GM06990 (cell line): ENCODE results near the gene OVOL2.

Source experiments
- DNase-seq: peaks from one replicate; pipeline ENCODE4 v3.0.0-alpha.2; 2011; ENCODE audit not compliant: insufficient read length; ENCODE audit errors: extremely low read depth
- H3K27me3 ChIP-seq: replicated peaks from 2 replicates; pipeline ENCODE4 v1.6.0; 2011; ENCODE audit warnings: low read length; ENCODE audit not compliant: control insufficient read depth, insufficient read depth
- H3K36me3 ChIP-seq: 2 replicates; pipeline ENCODE4 v1.5.1; 2011; ENCODE audit warnings: low read length; ENCODE audit not compliant: control insufficient read depth, insufficient read depth
- H3K4me3 ChIP-seq: replicated peaks from 2 replicates; pipeline ENCODE4 v1.5.1; 2011; ENCODE audit warnings: low read depth, mild to moderate bottlenecking, control low read depth, low read length
- CTCF ChIP-seq: IDR thresholded peaks from 2 replicates; pipeline ENCODE4 v1.5.1; 2011; ENCODE audit warnings: low read length, control low read depth, mild to moderate bottlenecking, inconsistent platforms; ENCODE audit not compliant: insufficient read depth, poor library complexity, severe bottlenecking

OVOL2 gene

GRCh38 chr20:18039063-18039462 lies 18.7 kb downstream of the OVOL2 start:
- Histone ChIP-seq H3K27me3 (peaks cover 1% of the 10 kb centered on the region), H3K36me3 (no peaks in the 10 kb centered on the region), H3K4me3 (no peak overlapping the region)
- TF ChIP-seq CTCF = no peak
- DNase-seq = no peak

GRCh38 chr20:18034039-18034438 lies 23.7 kb downstream of the OVOL2 start:
- no peak overlapping the region for H3K4me3 ChIP-seq
- TF ChIP-seq CTCF = no peak
- no peaks in the 10 kb centered on the region for H3K36me3 ChIP-seq
- DNase-seq = no peak
- no peaks in the 10 kb centered on the region; the same call in none of the 2 replicates for H3K27me3 ChIP-seq

- no peak for DNase-seq
- Histone ChIP-seq H3K27me3 (no peaks in the 10 kb centered on the region; the same call in none of the 2 replicates), H3K4me3 (no peak overlapping the region), H3K36me3 (no peaks in the 10 kb centered on the region)
- no peak for TF ChIP-seq CTCF
Measured at GRCh38 chr20:18032977-18033892, 24.5 kb downstream of the OVOL2 start.

GRCh38 chr20:18031888-18032509 lies 25.7 kb downstream of the OVOL2 start:
- no peak overlapping the region for H3K4me3 ChIP-seq
- no peaks in the 10 kb centered on the region; the same call in 1 of the 2 replicates for H3K27me3 ChIP-seq
- no peaks in the 10 kb centered on the region for H3K36me3 ChIP-seq
- no peak for DNase-seq
- no peak for TF ChIP-seq CTCF

GRCh38 chr20:18031050-18031449 lies 26.7 kb downstream of the OVOL2 start:
- no peak for DNase-seq
- Histone ChIP-seq H3K4me3 (no peak overlapping the region), H3K27me3 (no peaks in the 10 kb centered on the region; the same call in 1 of the 2 replicates), H3K36me3 (no peaks in the 10 kb centered on the region)
- no peak for TF ChIP-seq CTCF
